ENCODE data around the gene SH3GL2. TPM values are rescaled to one million over a fixed set of nuclear protein-coding genes. Genes with fewer than 3 reads are reported as not detected.

The SH3GL2 gene
- total RNA-seq, 2 donors from 2014 or later: 1.5 to 8.2 TPM

DNA sequence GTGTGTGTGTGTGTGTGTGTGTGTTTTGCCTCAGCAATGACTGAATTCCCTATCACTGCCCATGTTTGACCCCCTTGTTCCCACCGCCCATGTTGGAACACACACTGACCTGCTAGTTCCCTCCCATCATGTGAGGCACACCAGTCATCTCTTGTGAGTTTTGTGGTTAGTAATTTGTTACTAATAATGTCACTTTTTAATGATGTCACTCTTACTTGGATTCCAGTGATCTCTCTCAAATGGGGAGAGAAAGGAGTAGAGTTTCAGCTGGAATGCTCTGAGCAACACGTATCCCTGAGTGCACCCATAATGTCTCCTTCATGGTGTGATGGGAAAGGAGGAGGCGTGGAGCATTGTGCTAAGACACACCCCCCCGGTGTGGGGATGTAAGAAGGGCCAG, 172.6 kb downstream of the SH3GL2 start:
- Histone ChIP-seq H3K27me3 (replicated peaks; ENCODE audit: insufficient read depth) (no peaks in the 10 kb centered on the region), H3K4me3 (no peak overlapping the region), H3K36me3 (no peaks in the 10 kb centered on the region), H3K27ac (no peak overlapping the region), H3K9me3 (no peaks in the 10 kb centered on the region), H3K4me1 (replicated peaks) (no peaks in the 10 kb centered on the region)
- 73% methylated on average over 4 of the region's 4 CpGs for WGBS
- DNase-seq (ENCODE audit: low spot score): no peak
- intact Hi-C loops (cut with DNase I): no loop called here
- TF ChIP-seq POLR2A (IDR thresholded peaks at IDR 0.05) (no peak), POLR2AphosphoS5 (IDR thresholded peaks at IDR 0.05) (no peak)
- TF ChIP-seq, protein P1, sequence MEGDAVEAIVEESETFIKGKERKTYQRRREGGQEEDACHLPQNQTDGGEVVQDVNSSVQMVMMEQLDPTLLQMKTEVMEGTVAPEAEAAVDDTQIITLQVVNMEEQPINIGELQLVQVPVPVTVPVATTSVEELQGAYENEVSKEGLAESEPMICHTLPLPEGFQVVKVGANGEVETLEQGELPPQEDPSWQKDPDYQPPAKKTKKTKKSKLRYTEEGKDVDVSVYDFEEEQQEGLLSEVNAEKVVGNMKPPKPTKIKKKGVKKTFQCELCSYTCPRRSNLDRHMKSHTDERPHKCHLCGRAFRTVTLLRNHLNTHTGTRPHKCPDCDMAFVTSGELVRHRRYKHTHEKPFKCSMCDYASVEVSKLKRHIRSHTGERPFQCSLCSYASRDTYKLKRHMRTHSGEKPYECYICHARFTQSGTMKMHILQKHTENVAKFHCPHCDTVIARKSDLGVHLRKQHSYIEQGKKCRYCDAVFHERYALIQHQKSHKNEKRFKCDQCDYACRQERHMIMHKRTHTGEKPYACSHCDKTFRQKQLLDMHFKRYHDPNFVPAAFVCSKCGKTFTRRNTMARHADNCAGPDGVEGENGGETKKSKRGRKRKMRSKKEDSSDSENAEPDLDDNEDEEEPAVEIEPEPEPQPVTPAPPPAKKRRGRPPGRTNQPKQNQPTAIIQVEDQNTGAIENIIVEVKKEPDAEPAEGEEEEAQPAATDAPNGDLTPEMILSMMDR (IDR thresholded peaks at IDR 0.05): no peak

DNA sequence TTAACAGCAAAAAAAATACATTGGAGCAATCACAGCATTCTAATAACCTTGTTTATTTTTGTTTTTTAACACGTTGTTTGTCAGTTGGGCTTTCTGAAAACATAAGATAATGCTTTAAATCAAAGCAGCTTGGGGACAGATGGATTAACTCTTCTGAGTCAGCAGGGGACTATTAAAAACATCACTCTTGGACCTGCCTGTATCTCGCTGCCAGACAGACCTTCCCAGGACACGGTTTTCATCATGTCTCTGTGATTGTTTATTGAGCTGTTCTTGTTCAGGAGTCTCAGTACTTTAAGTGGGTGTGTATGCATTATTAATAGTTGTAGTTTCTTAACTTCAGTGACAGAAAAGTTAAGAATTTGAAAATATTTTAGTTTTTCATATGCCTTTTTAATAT, 173.2 kb downstream of the SH3GL2 start:
- TF ChIP-seq, protein P1 (IDR thresholded peaks at IDR 0.05): no peak
- TF ChIP-seq POLR2AphosphoS5 (IDR thresholded peaks at IDR 0.05) (no peak), POLR2A (IDR thresholded peaks at IDR 0.05) (no peak)
- H3K4me1 ChIP-seq (replicated peaks): no peaks in the 10 kb centered on the region
- intact Hi-C loops (cut with DNase I): no loop called here
- H3K27me3 ChIP-seq (replicated peaks; ENCODE audit: insufficient read depth): no peaks in the 10 kb centered on the region
- no peak overlapping the region for H3K27ac ChIP-seq
- 43% methylated on average over 3 of the region's 3 CpGs for WGBS
- no peaks in the 10 kb centered on the region for H3K36me3 ChIP-seq
- DNase-seq (ENCODE audit: low spot score): no peak
- H3K9me3 ChIP-seq: no peaks in the 10 kb centered on the region
- H3K4me3 ChIP-seq: no peak overlapping the region

DNA sequence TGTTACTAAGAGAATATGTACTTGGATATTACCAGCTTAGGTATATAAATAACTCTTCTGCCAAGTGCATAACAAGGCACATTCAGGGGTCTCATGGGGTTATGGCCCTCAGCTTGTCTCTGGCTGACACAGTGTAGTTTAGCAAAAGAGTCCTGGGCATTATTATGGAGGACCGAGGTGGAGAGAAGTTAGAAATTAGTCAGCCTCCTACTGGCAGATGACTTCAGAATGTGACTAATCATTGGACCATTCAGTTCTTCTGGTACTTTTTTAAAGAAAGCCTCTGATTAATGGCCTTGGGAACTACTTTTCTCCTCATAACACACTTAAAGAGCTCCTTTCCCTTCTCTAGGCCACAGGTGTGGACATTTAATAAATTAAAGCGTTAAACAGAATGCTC, 178.9 kb downstream of the SH3GL2 start:
- Histone ChIP-seq H3K27ac (no peak overlapping the region), H3K36me3 (no peaks in the 10 kb centered on the region), H3K27me3 (replicated peaks; ENCODE audit: insufficient read depth) (no peaks in the 10 kb centered on the region), H3K9me3 (no peaks in the 10 kb centered on the region), H3K4me3 (no peak overlapping the region), H3K4me1 (replicated peaks) (no peaks in the 10 kb centered on the region)
- 94% methylated on average over 2 of the region's 2 CpGs for WGBS
- intact Hi-C loops (cut with DNase I): no loop called here
- TF ChIP-seq POLR2A (IDR thresholded peaks at IDR 0.05) (no peak), POLR2AphosphoS5 (IDR thresholded peaks at IDR 0.05) (no peak)
- TF ChIP-seq, protein P1 (IDR thresholded peaks at IDR 0.05): no peak
- DNase-seq (ENCODE audit: low spot score): no peak

DNA sequence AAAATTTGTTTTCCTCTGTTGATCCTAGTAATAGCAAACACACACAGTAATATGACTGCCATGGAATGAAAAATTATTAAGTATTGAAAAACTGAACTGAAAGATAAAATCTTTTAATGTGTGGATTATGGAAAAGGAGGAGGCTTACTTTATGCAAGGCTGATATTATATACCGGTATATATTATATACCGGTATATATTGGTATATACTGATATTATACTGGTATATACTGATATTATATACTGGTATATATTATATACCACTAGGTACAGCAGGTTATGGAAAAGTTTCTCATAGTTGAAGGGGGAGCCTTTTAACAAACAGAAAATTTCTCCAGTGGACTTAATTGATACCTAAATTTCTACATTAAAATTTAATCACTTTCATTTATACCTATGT, 181.4 kb downstream of the SH3GL2 start:
- DNase-seq (ENCODE audit: low spot score): no peak
- Histone ChIP-seq H3K36me3 (no peaks in the 10 kb centered on the region), H3K27ac (no peak overlapping the region), H3K4me1 (replicated peaks) (no peaks in the 10 kb centered on the region), H3K4me3 (no peak overlapping the region), H3K9me3 (no peaks in the 10 kb centered on the region), H3K27me3 (replicated peaks; ENCODE audit: insufficient read depth) (no peaks in the 10 kb centered on the region)
- 98% methylated on average over 2 of the region's 2 CpGs for WGBS
- no peak for TF ChIP-seq POLR2AphosphoS5 (IDR thresholded peaks at IDR 0.05)
- TF ChIP-seq, protein P1 (IDR thresholded peaks at IDR 0.05): no peak
- no peak for TF ChIP-seq POLR2A (IDR thresholded peaks at IDR 0.05)
- intact Hi-C loops (cut with DNase I): no loop called here

DNA sequence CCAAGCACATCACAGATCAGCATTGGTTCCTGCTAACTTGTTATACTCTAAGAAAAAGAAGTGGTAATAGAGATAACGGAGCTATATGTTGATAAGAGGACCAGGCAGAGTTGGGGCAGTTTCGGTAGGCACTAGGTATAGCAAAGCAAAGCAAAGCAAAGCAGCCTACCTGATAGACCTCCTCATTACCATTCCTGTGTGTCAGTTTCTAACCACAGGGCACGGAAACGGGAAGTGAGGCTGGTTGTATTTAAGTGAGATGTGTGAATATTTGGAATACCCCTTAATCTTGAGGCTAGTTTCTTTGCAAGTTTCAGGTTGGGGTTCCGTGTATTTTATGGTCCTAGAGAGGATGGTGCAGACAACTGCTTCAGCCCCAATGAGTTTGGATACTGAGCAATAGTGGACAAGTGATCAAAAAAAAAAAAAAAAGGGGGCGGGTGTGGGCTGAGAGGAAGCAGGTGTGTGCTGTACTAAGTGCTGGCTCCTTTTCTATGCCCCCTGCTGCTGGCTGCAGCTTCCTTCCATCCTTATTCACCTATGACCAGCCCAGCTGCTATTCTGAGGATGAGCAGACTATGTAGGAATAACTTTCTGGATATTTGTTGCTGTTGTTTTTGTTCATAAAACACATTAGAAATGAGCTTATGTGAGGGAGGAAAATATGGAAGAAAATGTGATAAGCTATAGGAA, 183.3 kb downstream of the SH3GL2 start:
- Histone ChIP-seq H3K4me3 (no peak overlapping the region), H3K36me3 (no peaks in the 10 kb centered on the region), H3K27me3 (replicated peaks; ENCODE audit: insufficient read depth) (no peaks in the 10 kb centered on the region), H3K4me1 (replicated peaks) (no peaks in the 10 kb centered on the region), H3K9me3 (no peaks in the 10 kb centered on the region), H3K27ac (no peak overlapping the region)
- intact Hi-C loops (cut with DNase I): no loop called here
- TF ChIP-seq POLR2AphosphoS5 (IDR thresholded peaks at IDR 0.05) (no peak), POLR2A (IDR thresholded peaks at IDR 0.05) (no peak)
- TF ChIP-seq, protein P1 (IDR thresholded peaks at IDR 0.05): no peak
- no peak for DNase-seq (ENCODE audit: low spot score)
- 63% methylated on average over 6 of the region's 6 CpGs for WGBS
